Chondrocyte (in vitro differentiated cells): Measurements from ENCODE around the gene MMS19. TPM values are rescaled to one million over a fixed set of nuclear protein-coding genes. Genes with fewer than 3 reads are reported as not detected.

ENCODE experiments used
- DNase-seq: peaks from one replicate; pipeline ENCODE4 v3.0.0; 2021; ENCODE audit warnings: mixed read lengths, low spot score
- H3K27ac Mint-ChIP-seq: one replicate; pipeline ENCODE4 v1.8.0; 2021; ENCODE audit warnings: mild to moderate bottlenecking, moderate library complexity, mixed read lengths; ENCODE audit not compliant: unreplicated experiment
- H3K27me3 Mint-ChIP-seq: 2 replicates; pipeline ENCODE4 v1.8.0; 2021; ENCODE audit warnings: low read depth, mixed read lengths
- H3K36me3 Mint-ChIP-seq: 2 replicates; pipeline ENCODE4 v1.8.0; 2021; ENCODE audit warnings: low read depth, mixed read lengths
- H3K4me1 Mint-ChIP-seq: 2 replicates; pipeline ENCODE4 v1.8.0; 2021; ENCODE audit warnings: low read depth, mild to moderate bottlenecking, mixed read lengths
- H3K4me3 Mint-ChIP-seq: one replicate; pipeline ENCODE4 v1.8.0; 2021; ENCODE audit warnings: mild to moderate bottlenecking, moderate library complexity, mixed read lengths; ENCODE audit not compliant: unreplicated experiment
- H3K9me3 Mint-ChIP-seq: 2 replicates; pipeline ENCODE4 v1.8.0; 2021; ENCODE audit warnings: low read depth, mixed read lengths
- CTCF ChIP-seq: fragments of 200-600 bp; sonication (generic); IDR thresholded peaks from 2 replicates; pipeline ENCODE4 v1.5.0; 2021; ENCODE audit warnings: antibody characterized with exemption, mild to moderate bottlenecking, moderate library complexity
- total RNA-seq: library from RNA; stranded (reverse); gene quantifications from 3 replicates; pipeline ENCODE4 v1.2.1, GENCODE V29; 2021

The MMS19 gene
- total RNA-seq, 1 donor from 2014 or later: 63.4 TPM

GRCh38 chr10:97464226-97464625 lies 34.0 kb downstream of the MMS19 start:
- no peak for DNase-seq
- Mint-ChIP-seq H3K9me3 (no peaks in the 10 kb centered on the region), H3K36me3 (peaks cover 34% of the 10 kb centered on the region), H3K4me3 (no peak overlapping the region), H3K27me3 (no peaks in the 10 kb centered on the region), H3K4me1 (no peaks in the 10 kb centered on the region), H3K27ac (peak overlapping the region; percentile 73)
- TF ChIP-seq CTCF: no peak

GRCh38 chr10:97463363-97464132 lies 34.7 kb downstream of the MMS19 start:
- Mint-ChIP-seq H3K27ac (peak overlapping the region; percentile 20), H3K27me3 (no peaks in the 10 kb centered on the region), H3K9me3 (no peaks in the 10 kb centered on the region), H3K36me3 (peaks cover 40% of the 10 kb centered on the region), H3K4me1 (no peaks in the 10 kb centered on the region), H3K4me3 (no peak overlapping the region)
- peak; percentile 98 for TF ChIP-seq CTCF
- DNase-seq: no peak

GRCh38 chr10:97462309-97462708 lies 35.9 kb downstream of the MMS19 start:
- no peak for TF ChIP-seq CTCF
- Mint-ChIP-seq H3K4me3 (no peak overlapping the region), H3K9me3 (no peaks in the 10 kb centered on the region), H3K36me3 (peaks cover 46% of the 10 kb centered on the region), H3K27ac (no peak overlapping the region), H3K27me3 (no peaks in the 10 kb centered on the region), H3K4me1 (no peaks in the 10 kb centered on the region)
- DNase-seq: no peak

GRCh38 chr10:97459933-97460332 lies 38.3 kb downstream of the MMS19 start:
- peaks cover 6% of the 10 kb centered on the region for H3K4me1 Mint-ChIP-seq
- peak overlapping the region; percentile 83 for H3K27ac Mint-ChIP-seq
- DNase-seq: no peak
- no peak for TF ChIP-seq CTCF
- peaks cover 52% of the 10 kb centered on the region for H3K36me3 Mint-ChIP-seq
- H3K27me3 Mint-ChIP-seq: no peaks in the 10 kb centered on the region
- no peak overlapping the region for H3K4me3 Mint-ChIP-seq
- H3K9me3 Mint-ChIP-seq: no peaks in the 10 kb centered on the region

GRCh38 chr10:97459111-97459510 lies 39.1 kb downstream of the MMS19 start:
- DNase-seq: no peak
- H3K27me3 Mint-ChIP-seq: no peaks in the 10 kb centered on the region
- no peak overlapping the region for H3K4me3 Mint-ChIP-seq
- peaks cover 51% of the 10 kb centered on the region for H3K36me3 Mint-ChIP-seq
- peaks cover 15% of the 10 kb centered on the region for H3K4me1 Mint-ChIP-seq
- H3K27ac Mint-ChIP-seq: peak overlapping the region; percentile 55
- H3K9me3 Mint-ChIP-seq: no peaks in the 10 kb centered on the region
- no peak for TF ChIP-seq CTCF
